NCI-H524 (cell line): ENCODE data around the gene CXCR6.

Experiments used
- DNase-seq, 2 experiments: peaks; one replicate each; lab custom pipeline; 2025; lab: John Stamatoyannopoulos, UW

The CXCR6 gene

GRCh38 chr3:45948881-45949280 is 5.6 kb downstream of the CXCR6 start:
- DNase-seq: no peak

- no peak for DNase-seq
These were observed 6.2 kb downstream of the CXCR6 start for GRCh38 chr3:45949432-45949831.

- DNase-seq: no peak
These were observed 6.9 kb downstream of the CXCR6 start for GRCh38 chr3:45950131-45950530.

- no peak for DNase-seq
These were observed 7.7 kb downstream of the CXCR6 start for GRCh38 chr3:45950686-45951600.

- DNase-seq: no peak
These were observed 8.7 kb downstream of the CXCR6 start for GRCh38 chr3:45951946-45952345.

- no peak for DNase-seq
These were observed 9.2 kb downstream of the CXCR6 start for GRCh38 chr3:45952456-45952855.

GRCh38 chr3:45953536-45953935 is 10.3 kb downstream of the CXCR6 start:
- DNase-seq: no peak

- DNase-seq: no peak
These were observed 11.0 kb downstream of the CXCR6 start for GRCh38 chr3:45954306-45954705.

GRCh38 chr3:45955017-45955647 is 11.9 kb downstream of the CXCR6 start:
- DNase-seq: no peak

GRCh38 chr3:45955706-45956105 is 12.4 kb downstream of the CXCR6 start:
- no peak for DNase-seq

- DNase-seq: no peak
These were observed 14.3 kb downstream of the CXCR6 start for GRCh38 chr3:45957586-45957985.

- no peak for DNase-seq
These were observed 15.1 kb downstream of the CXCR6 start for GRCh38 chr3:45958321-45958791.

- no peak for DNase-seq
These were observed 15.9 kb downstream of the CXCR6 start for GRCh38 chr3:45959201-45959600.

GRCh38 chr3:45960289-45960688 is 17.0 kb downstream of the CXCR6 start:
- no peak for DNase-seq

- DNase-seq: no peak
These were observed 18.8 kb downstream of the CXCR6 start for GRCh38 chr3:45962033-45962432.

GRCh38 chr3:45964139-45964538 is 20.9 kb downstream of the CXCR6 start:
- DNase-seq: no peak

- no peak for DNase-seq
These were observed 22.0 kb downstream of the CXCR6 start for GRCh38 chr3:45965253-45965652.

GRCh38 chr3:45965653-45966052 is 22.4 kb downstream of the CXCR6 start:
- no peak for DNase-seq

GRCh38 chr3:45966371-45966791 is 23.1 kb downstream of the CXCR6 start:
- DNase-seq: no peak

GRCh38 chr3:45966950-45967640 is 23.8 kb downstream of the CXCR6 start:
- DNase-seq: peak in 1 of 2 experiments; percentile 17

GRCh38 chr3:45967724-45968123 is 24.5 kb downstream of the CXCR6 start:
- DNase-seq: no peak

GRCh38 chr3:45968149-45968548 is 24.9 kb downstream of the CXCR6 start:
- no peak for DNase-seq

GRCh38 chr3:45968706-45969105 is 25.4 kb downstream of the CXCR6 start:
- DNase-seq: no peak
